Liver (tissue), 9 donors: Measurements from ENCODE around the gene TP53I13. TPM values are rescaled to one million over a fixed set of nuclear protein-coding genes. Genes with fewer than 3 reads are reported as not detected.

ENCODE experiments used
- DNase-seq: peaks from one replicate; pipeline ENCODE4 v3.0.0-alpha.2; 2017; ENCODE audit warnings: low spot score
- H3K27ac ChIP-seq, 2 donors: one replicate each; pipeline ENCODE4 v1.7.0; 2013; ENCODE audit warnings: inconsistent platforms in 2 of 2, low read length in 2 of 2, control low read depth in 1 of 2, low read depth in 1 of 2, mild to moderate bottlenecking in 1 of 2
- H3K27me3 ChIP-seq, 4 donors: one replicate each; pipeline versions ENCODE4 v1.6.1 to v1.7.0; 2013; ENCODE audit warnings: low read length in 3 of 4, inconsistent platforms in 1 of 4, mild to moderate bottlenecking in 1 of 4, moderate library complexity in 1 of 4; ENCODE audit not compliant: control insufficient read depth in 4 of 4, insufficient read depth in 4 of 4
- H3K36me3 ChIP-seq, 4 donors: one replicate each; pipeline versions ENCODE4 v1.6.1 to v1.7.0; 2013; ENCODE audit warnings: low read length in 3 of 4, mild to moderate bottlenecking in 3 of 4, low read depth in 1 of 4, moderate library complexity in 1 of 4; ENCODE audit not compliant: control insufficient read depth in 4 of 4, insufficient read depth in 3 of 4
- H3K4me1 ChIP-seq, 4 donors: one replicate each; pipeline versions ENCODE4 v1.6.1 to v1.7.0; 2013; ENCODE audit warnings: low read length in 3 of 4, mild to moderate bottlenecking in 3 of 4, moderate library complexity in 1 of 4; ENCODE audit not compliant: control insufficient read depth in 4 of 4, insufficient read depth in 4 of 4
- H3K4me3 ChIP-seq, 3 donors: one replicate each; pipeline versions ENCODE4 v1.6.1 to v1.7.0; 2013; ENCODE audit warnings: low read length in 3 of 3, control low read depth in 1 of 3, low read depth in 1 of 3, mild to moderate bottlenecking in 1 of 3
- H3K9ac ChIP-seq, 2 donors: one replicate each; pipeline ENCODE4 v1.7.0; 2013; ENCODE audit warnings: low read length in 2 of 2, mild to moderate bottlenecking in 2 of 2, moderate library complexity in 2 of 2, control low read depth in 1 of 2, low read depth in 1 of 2
- H3K9me3 ChIP-seq, 4 donors: one replicate each; pipeline versions ENCODE4 v1.6.1 to v1.7.0; 2013; ENCODE audit warnings: low read length in 3 of 4; ENCODE audit not compliant: control insufficient read depth in 4 of 4
- ATF3 ChIP-seq: IDR thresholded peaks from 2 replicates; pipeline ENCODE4 v1.6.1; 2016; ENCODE audit warnings: antibody characterized with exemption
- CTCF ChIP-seq: fragments of 150-350 bp; IDR thresholded peaks from 2 replicates; pipeline ENCODE4 v1.5.1; 2017; ENCODE audit warnings: improper control_type of control experiment, low read depth, low read length; ENCODE audit not compliant: missing input control
- EGR1 ChIP-seq, 2 donors: IDR thresholded peaks; 2 replicates each; pipeline ENCODE4 v1.6.1; 2016 to 2018; ENCODE audit warnings: antibody characterized with exemption in 2 of 2, low read depth in 2 of 2
- FOXA1 ChIP-seq: IDR thresholded peaks from 2 replicates; pipeline ENCODE4 v1.6.1; 2016; ENCODE audit warnings: antibody characterized with exemption
- FOXA2 ChIP-seq: IDR thresholded peaks from 2 replicates; pipeline ENCODE4 v1.6.1; 2016; ENCODE audit warnings: antibody characterized with exemption
- GABPA ChIP-seq, 2 donors: IDR thresholded peaks in 1 of 2; conservative IDR thresholded peaks in 1 of 2; 2 replicates each; pipeline ENCODE4 v1.6.1; 2016; ENCODE audit warnings: antibody characterized with exemption in 2 of 2, mild to moderate bottlenecking in 1 of 2, moderate library complexity in 1 of 2
- HNF4A ChIP-seq, 2 donors: conservative IDR thresholded peaks; 2 replicates each; pipeline ENCODE4 v1.6.1; 2016; ENCODE audit warnings: antibody characterized with exemption in 2 of 2, mild to moderate bottlenecking in 2 of 2
- HNF4G ChIP-seq: IDR thresholded peaks from 2 replicates; pipeline ENCODE4 v1.6.1; 2016; ENCODE audit warnings: antibody characterized with exemption
- JUND ChIP-seq, 2 donors: IDR thresholded peaks; 2 replicates each; pipeline ENCODE4 v1.6.1; 2016; ENCODE audit warnings: antibody characterized with exemption in 2 of 2
- MAX ChIP-seq: IDR thresholded peaks from 2 replicates; pipeline ENCODE4 v1.6.1; 2016; ENCODE audit warnings: antibody characterized with exemption
- NR2F2 ChIP-seq: IDR thresholded peaks from 2 replicates; pipeline ENCODE4 v1.6.1; 2016; ENCODE audit warnings: antibody characterized with exemption
- RAD21 ChIP-seq, 2 donors: IDR thresholded peaks; 2 replicates each; pipeline ENCODE4 v1.6.1; 2016; ENCODE audit warnings: antibody characterized with exemption in 2 of 2, mild to moderate bottlenecking in 2 of 2
- REST ChIP-seq: IDR thresholded peaks from 2 replicates; pipeline ENCODE4 v1.6.1; 2016; ENCODE audit warnings: antibody characterized with exemption, mild to moderate bottlenecking
- RXRA ChIP-seq, 2 donors: IDR thresholded peaks; 2 replicates each; pipeline ENCODE4 v1.6.1; 2017 to 2018; ENCODE audit warnings: antibody characterized with exemption in 2 of 2, mild to moderate bottlenecking in 1 of 2
- SP1 ChIP-seq: IDR thresholded peaks from 2 replicates; pipeline ENCODE4 v1.6.1; 2018; ENCODE audit warnings: antibody characterized with exemption, mild to moderate bottlenecking
- TAF1 ChIP-seq: conservative IDR thresholded peaks from 2 replicates; pipeline ENCODE4 v1.6.1; 2016; ENCODE audit warnings: antibody characterized with exemption, mild to moderate bottlenecking
- YY1 ChIP-seq: IDR thresholded peaks from 2 replicates; pipeline ENCODE4 v1.6.1; 2016; ENCODE audit warnings: antibody characterized with exemption, mild to moderate bottlenecking
- WGBS: extraction: QIAGEN DNeasy Blood & Tissue Kit; methylation state at CpG from one replicate; pipeline ENCODE4 v1.1.7; 2013; 5-methylcytosine and 5-hydroxymethylcytosine counted together
- polyA plus RNA-seq, 2 donors: library from polyadenylated mRNA; stranded (reverse) in 1 of 2; unstranded in 1 of 2; fragments of 200-250 nt in 1 of 2; fragments of >200 nt in 1 of 2; fragmentation: Nextera tagmentation in 1 of 2; extraction: Ambion mirVana in 1 of 2; gene quantifications; one replicate each; pipeline versions ENCODE4 v1.2.1 to v1.2.3, GENCODE V29; 2013 to 2015
- total RNA-seq, 2 donors: library from RNA; depleted of rRNA; stranded (reverse); fragments of >200 nt; gene quantifications; one replicate each; pipeline ENCODE4 v1.2.3, GENCODE V29; 2014
- TF ChIP-seq, protein P1 (sequence below): IDR thresholded peaks from 2 replicates; pipeline ENCODE4 v1.6.1; 2016; ENCODE audit warnings: antibody characterized with exemption
- donor health status: healthy.
- donor health status: healthy.
- donor health status: healthy.
- donor health status: healthy.
- donor health status: healthy.

The TP53I13 gene
- total and polyA plus RNA-seq, 4 donors, result 12.2 to 42.6 (median 24.5) TPM

DNA sequence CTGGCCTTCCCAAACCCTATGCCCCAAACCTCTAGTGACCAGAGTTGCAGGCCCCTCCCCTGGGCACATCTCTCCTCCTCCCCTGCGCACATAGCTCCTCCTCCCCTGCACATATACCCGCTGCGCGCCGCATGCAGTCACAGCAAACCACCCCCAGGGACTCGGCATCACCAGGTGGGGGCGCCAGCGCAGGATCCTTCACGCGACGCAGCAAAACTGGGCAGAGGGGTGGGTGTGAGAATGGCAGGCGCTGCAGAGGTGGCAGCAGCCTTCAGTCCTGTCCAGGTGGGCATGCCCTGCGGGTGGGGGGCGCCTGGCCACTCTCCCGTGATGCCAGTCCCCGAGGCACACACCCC is 48.6 kb downstream of the TP53I13 start:
- peak; percentile 65 for DNase-seq
- H3K27me3 ChIP-seq, result peaks cover 0 to 10% (median 2%) of the 10 kb centered on the region in 4 donors
- H3K4me3 ChIP-seq, result peak overlapping the region in 1 of 3 donors; percentile 39
- no peak overlapping the region for H3K27ac ChIP-seq
- TF ChIP-seq FOXA2 (no peak), EGR1 (IDR thresholded peaks at IDR 0.05; ENCODE audit: low read depth in 2 of 2) (no peak), MAX (no peak), HNF4A (conservative IDR thresholded peaks at IDR 0.05) (no peak), JUND (IDR thresholded peaks at IDR 0.05) (no peak), NR2F2 (no peak), YY1 (no peak), FOXA1 (no peak), TAF1 (no peak), HNF4G (no peak), CTCF (peak; percentile 40), GABPA (IDR thresholded peaks at IDR 0.05 in 1 of 2, conservative IDR thresholded peaks at IDR 0.05 in 1 of 2) (no peak), REST (no peak), ATF3 (no peak), RAD21 (IDR thresholded peaks at IDR 0.05) (peak in 1 of 2 donors; percentile 45), RXRA (IDR thresholded peaks at IDR 0.05) (no peak), SP1 (peak; percentile 12)
- TF ChIP-seq, protein P1, sequence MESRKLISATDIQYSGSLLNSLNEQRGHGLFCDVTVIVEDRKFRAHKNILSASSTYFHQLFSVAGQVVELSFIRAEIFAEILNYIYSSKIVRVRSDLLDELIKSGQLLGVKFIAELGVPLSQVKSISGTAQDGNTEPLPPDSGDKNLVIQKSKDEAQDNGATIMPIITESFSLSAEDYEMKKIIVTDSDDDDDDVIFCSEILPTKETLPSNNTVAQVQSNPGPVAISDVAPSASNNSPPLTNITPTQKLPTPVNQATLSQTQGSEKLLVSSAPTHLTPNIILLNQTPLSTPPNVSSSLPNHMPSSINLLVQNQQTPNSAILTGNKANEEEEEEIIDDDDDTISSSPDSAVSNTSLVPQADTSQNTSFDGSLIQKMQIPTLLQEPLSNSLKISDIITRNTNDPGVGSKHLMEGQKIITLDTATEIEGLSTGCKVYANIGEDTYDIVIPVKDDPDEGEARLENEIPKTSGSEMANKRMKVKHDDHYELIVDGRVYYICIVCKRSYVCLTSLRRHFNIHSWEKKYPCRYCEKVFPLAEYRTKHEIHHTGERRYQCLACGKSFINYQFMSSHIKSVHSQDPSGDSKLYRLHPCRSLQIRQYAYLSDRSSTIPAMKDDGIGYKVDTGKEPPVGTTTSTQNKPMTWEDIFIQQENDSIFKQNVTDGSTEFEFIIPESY, result no peak
- H3K36me3 ChIP-seq, result no peaks in the 10 kb centered on the region
- H3K4me1 ChIP-seq, result peaks cover 19 to 51% (median 38%) of the 10 kb centered on the region in 4 donors
- H3K9me3 ChIP-seq, result no peaks in the 10 kb centered on the region
- H3K9ac ChIP-seq, result no peak overlapping the region
- WGBS, result 3% methylated on average over 16 of the region's 16 CpGs
